ENCODE results near the gene PPP1R12C.
A peak's percentile ranks its signal among the peaks of the same experiment; 100 is the strongest.

Gene PPP1R12C

GRCh38 chr19:55077106-55077505 is 40.3 kb downstream of the PPP1R12C start:
- TF ChIP-seq CTCF (IDR thresholded peaks at IDR 0.05; ENCODE audit: low read depth, low read length) (no peak), MAX (IDR thresholded peaks at IDR 0.05; ENCODE audit: low read depth, low read length) (no peak), MYC (IDR thresholded peaks at IDR 0.05; ENCODE audit: low read depth, low read length) (no peak), POLR2A (IDR thresholded peaks at IDR 0.05; ENCODE audit: extremely low read depth, insufficient read length) (no peak)
- no peak overlapping the region for H3K4me3 ChIP-seq (ENCODE audit: low read depth, low read length)
- DNase-seq (ENCODE audit: low read depth), result no peak

- no peak for TF ChIP-seq POLR2A (IDR thresholded peaks at IDR 0.05; ENCODE audit: extremely low read depth, insufficient read length)
- TF ChIP-seq MYC (IDR thresholded peaks at IDR 0.05; ENCODE audit: low read depth, low read length), result no peak
- no peak for TF ChIP-seq CTCF (IDR thresholded peaks at IDR 0.05; ENCODE audit: low read depth, low read length)
- TF ChIP-seq MAX (IDR thresholded peaks at IDR 0.05; ENCODE audit: low read depth, low read length), result no peak
- H3K4me3 ChIP-seq (ENCODE audit: low read depth, low read length), result no peak overlapping the region
- no peak for DNase-seq (ENCODE audit: low read depth)
These were observed 41.1 kb downstream of the PPP1R12C start for GRCh38 chr19:55076321-55076720.

- DNase-seq (ENCODE audit: low read depth), result peak; percentile 77
- no peak within 1 kb of the TSS for H3K4me3 ChIP-seq (ENCODE audit: low read depth, low read length)
- TF ChIP-seq POLR2A (IDR thresholded peaks at IDR 0.05; ENCODE audit: extremely low read depth, insufficient read length), result no peak
- no peak for TF ChIP-seq MYC (IDR thresholded peaks at IDR 0.05; ENCODE audit: low read depth, low read length)
- TF ChIP-seq MAX (IDR thresholded peaks at IDR 0.05; ENCODE audit: low read depth, low read length), result no peak
- no peak for TF ChIP-seq CTCF (IDR thresholded peaks at IDR 0.05; ENCODE audit: low read depth, low read length)
These were observed 42.0 kb downstream of the PPP1R12C start, which contains the start of gene EPS8L1 for GRCh38 chr19:55075371-55075998. Gene EPS8L1 (plus strand): TSS chr19:55075869. CDS start chr19:55076445, 576 bp downstream.

- H3K4me3 ChIP-seq (ENCODE audit: low read depth, low read length), result no peak overlapping the region
- DNase-seq (ENCODE audit: low read depth), result no peak
- TF ChIP-seq MYC (IDR thresholded peaks at IDR 0.05; ENCODE audit: low read depth, low read length), result no peak
- TF ChIP-seq POLR2A (IDR thresholded peaks at IDR 0.05; ENCODE audit: extremely low read depth, insufficient read length), result no peak
- TF ChIP-seq MAX (IDR thresholded peaks at IDR 0.05; ENCODE audit: low read depth, low read length), result no peak
- no peak for TF ChIP-seq CTCF (IDR thresholded peaks at IDR 0.05; ENCODE audit: low read depth, low read length)
These were observed 45.5 kb downstream of the PPP1R12C start for GRCh38 chr19:55071913-55072312.

- DNase-seq (ENCODE audit: low read depth), result peak; percentile 92
- TF ChIP-seq POLR2A (IDR thresholded peaks at IDR 0.05; ENCODE audit: extremely low read depth, insufficient read length), result no peak
- H3K4me3 ChIP-seq (ENCODE audit: low read depth, low read length), result no peak overlapping the region
These were observed 46.3 kb downstream of the PPP1R12C start for GRCh38 chr19:55071129-55071502.

GRCh38 chr19:55070466-55071128 is 46.8 kb downstream of the PPP1R12C start:
- TF ChIP-seq POLR2A (IDR thresholded peaks at IDR 0.05; ENCODE audit: extremely low read depth, insufficient read length) (no peak), MYC (IDR thresholded peaks at IDR 0.05; ENCODE audit: low read depth, low read length) (no peak), CTCF (IDR thresholded peaks at IDR 0.05; ENCODE audit: low read depth, low read length) (no peak), MAX (IDR thresholded peaks at IDR 0.05; ENCODE audit: low read depth, low read length) (no peak)
- H3K4me3 ChIP-seq (ENCODE audit: low read depth, low read length), result no peak overlapping the region
- no peak for DNase-seq (ENCODE audit: low read depth)

Data from NB4 (cell line).